GM23338 (cell line): ENCODE data around the gene RFPL2. TPM values are rescaled to one million over a fixed set of nuclear protein-coding genes. Genes with fewer than 3 reads are reported as not detected.

Experiments
- ATAC-seq: fragments of 200-7000 bp; cut with Tn5 transposase; 3 replicates; pipeline ENCODE4 v1.9.1; 2020
- DNase-seq: peaks from one replicate; pipeline ENCODE4 v3.0.0-alpha.2; 2015; ENCODE audit warnings: low spot score
- H2AFZ ChIP-seq: fragments of 200-600 bp; sonication (generic); 2 replicates; pipeline ENCODE4 v1.8.0; 2016; ENCODE audit warnings: antibody characterized with exemption, mild to moderate bottlenecking, moderate library complexity
- H3F3A ChIP-seq: fragments of 200-600 bp; sonication (generic); replicated peaks from 2 replicates; pipeline ENCODE4 v1.8.0; 2017; ENCODE audit warnings: antibody characterized with exemption, mixed run types, low read depth
- H3K27ac ChIP-seq: fragments of 200-600 bp; sonication (generic); 2 replicates; pipeline ENCODE4 v1.6.1; 2016; ENCODE audit warnings: low read depth
- H3K27me3 ChIP-seq: fragments of 200-600 bp; sonication (generic); 2 replicates; pipeline ENCODE4 v1.8.0; 2016; ENCODE audit warnings: mild to moderate bottlenecking, mixed run types, moderate library complexity; ENCODE audit not compliant: insufficient read depth
- H3K36me3 ChIP-seq: fragments of 200-600 bp; sonication (generic); 2 replicates; pipeline ENCODE4 v1.8.0; 2016; ENCODE audit warnings: mild to moderate bottlenecking; ENCODE audit not compliant: insufficient read depth
- H3K4me1 ChIP-seq: fragments of 200-600 bp; sonication (generic); 2 replicates; pipeline ENCODE4 v1.8.0; 2016; ENCODE audit warnings: mild to moderate bottlenecking, moderate library complexity; ENCODE audit not compliant: insufficient read depth
- H3K4me2 ChIP-seq: fragments of 200-600 bp; sonication (generic); 2 replicates; pipeline ENCODE4 v1.7.1; 2017; ENCODE audit warnings: mixed run types
- H3K4me3 ChIP-seq: fragments of 200-600 bp; sonication (generic); 2 replicates; pipeline ENCODE4 v1.6.1; 2016; ENCODE audit warnings: mixed run types
- H3K79me2 ChIP-seq: fragments of 200-600 bp; sonication (generic); replicated peaks from 2 replicates; pipeline ENCODE4 v1.8.0; 2017; ENCODE audit warnings: mild to moderate bottlenecking; ENCODE audit not compliant: insufficient read depth
- H3K9me2 ChIP-seq: fragments of 200-600 bp; sonication (generic); 2 replicates; pipeline ENCODE4 v1.8.0; 2017; ENCODE audit not compliant: insufficient read depth
- H4K20me1 ChIP-seq: fragments of 200-600 bp; sonication (generic); replicated peaks from 2 replicates; pipeline ENCODE4 v1.8.0; 2017; ENCODE audit warnings: mild to moderate bottlenecking; ENCODE audit not compliant: insufficient read depth
- H3K27ac Mint-ChIP-seq: 2 replicates; pipeline ENCODE4 v1.8.0; 2020; ENCODE audit warnings: inconsistent platforms, mild to moderate bottlenecking, moderate library complexity, mixed read lengths
- H3K27me3 Mint-ChIP-seq: 3 replicates; pipeline ENCODE4 v1.8.0; 2022; ENCODE audit warnings: low read depth, mild to moderate bottlenecking, moderate library complexity, mixed read lengths, inconsistent platforms; ENCODE audit not compliant: insufficient read depth, poor library complexity
- H3K36me3 Mint-ChIP-seq: 3 replicates; pipeline ENCODE4 v1.8.0; 2021; ENCODE audit warnings: low read depth, mild to moderate bottlenecking, inconsistent platforms, moderate library complexity, mixed read lengths
- H3K4me1 Mint-ChIP-seq: 3 replicates; pipeline ENCODE4 v1.8.0; 2020; ENCODE audit warnings: mild to moderate bottlenecking, inconsistent platforms, mixed read lengths
- H3K4me3 Mint-ChIP-seq: 3 replicates; pipeline ENCODE4 v1.8.0; 2021; ENCODE audit warnings: moderate library complexity, mild to moderate bottlenecking, inconsistent platforms, mixed read lengths
- H3K9me3 Mint-ChIP-seq: 3 replicates; pipeline ENCODE4 v1.8.0; 2020; ENCODE audit warnings: moderate library complexity, mild to moderate bottlenecking, inconsistent platforms, mixed read lengths
- CREB1 ChIP-seq: fragments of 250-450 bp; sonication (Bioruptor Pico); IDR thresholded peaks from 2 replicates; pipeline ENCODE4 v1.5.0; 2020; ENCODE audit warnings: low read depth, mild to moderate bottlenecking, moderate library complexity
- EZH2 ChIP-seq: fragments of 200-600 bp; sonication (generic); IDR thresholded peaks from one replicate; pipeline ENCODE4 v1.8.0; 2017; ENCODE audit warnings: antibody characterized with exemption, mild to moderate bottlenecking, low read depth; ENCODE audit not compliant: unreplicated experiment
- EZH2phosphoT487 ChIP-seq: fragments of 200-600 bp; sonication (generic); IDR thresholded peaks from one replicate; pipeline ENCODE4 v1.8.1; 2018; ENCODE audit warnings: antibody characterized with exemption; ENCODE audit not compliant: unreplicated experiment
- JUNB ChIP-seq: IDR thresholded peaks from one replicate; pipeline ENCODE4 v1.6.1; 2016; ENCODE audit warnings: antibody characterized with exemption; ENCODE audit not compliant: unreplicated experiment
- NANOG ChIP-seq: IDR thresholded peaks from 2 replicates; pipeline ENCODE4 v1.6.1; 2016; ENCODE audit warnings: antibody characterized with exemption, borderline replicate concordance
- REST ChIP-seq: IDR thresholded peaks from one replicate; pipeline ENCODE4 v1.6.1; 2018; ENCODE audit warnings: antibody characterized with exemption; ENCODE audit not compliant: unreplicated experiment
- STAT1 ChIP-seq: IDR thresholded peaks from one replicate; pipeline ENCODE4 v1.6.1; 2016; ENCODE audit warnings: antibody characterized with exemption; ENCODE audit not compliant: unreplicated experiment
- ZNF331 ChIP-seq: fragments of 250-450 bp; sonication (Bioruptor Pico); IDR thresholded peaks from 2 replicates; pipeline ENCODE4 v1.5.0; 2020; ENCODE audit warnings: low read depth, mild to moderate bottlenecking, moderate library complexity
- ZNF462 ChIP-seq: fragments of 250-450 bp; sonication (Bioruptor Pico); IDR thresholded peaks from 2 replicates; pipeline ENCODE4 v1.5.0; 2020; ENCODE audit warnings: mild to moderate bottlenecking, moderate library complexity
- polyA plus RNA-seq: library from polyadenylated mRNA; unstranded; fragments of >200 nt; fragmentation: Nextera tagmentation; extraction: Ambion mirVana; gene quantifications from 2 replicates; pipeline ENCODE4 v1.2.1, GENCODE V29; 2016
- total RNA-seq: library from RNA; depleted of rRNA; stranded (reverse); fragments of >200 nt; shearing (Covaris generic); gene quantifications from 2 replicates; pipeline ENCODE4 v1.2.3, GENCODE V29; 2014
- TF ChIP-seq, protein P1 (sequence below), 2 experiments: fragments of 200-600 bp in 1 of 2; sonication (generic) in 1 of 2; conservative IDR thresholded peaks; 2 replicates each; pipeline versions ENCODE4 v1.5.1 to v1.6.1; 2016 to 2017; ENCODE audit warnings: antibody characterized with exemption in 2 of 2, low read depth in 2 of 2, mild to moderate bottlenecking in 2 of 2, moderate library complexity in 1 of 2

The RFPL2 gene
- total and polyA plus RNA-seq, 2 experiments from 2014 or later = 0.45 TPM; not detected in 1

DNA sequence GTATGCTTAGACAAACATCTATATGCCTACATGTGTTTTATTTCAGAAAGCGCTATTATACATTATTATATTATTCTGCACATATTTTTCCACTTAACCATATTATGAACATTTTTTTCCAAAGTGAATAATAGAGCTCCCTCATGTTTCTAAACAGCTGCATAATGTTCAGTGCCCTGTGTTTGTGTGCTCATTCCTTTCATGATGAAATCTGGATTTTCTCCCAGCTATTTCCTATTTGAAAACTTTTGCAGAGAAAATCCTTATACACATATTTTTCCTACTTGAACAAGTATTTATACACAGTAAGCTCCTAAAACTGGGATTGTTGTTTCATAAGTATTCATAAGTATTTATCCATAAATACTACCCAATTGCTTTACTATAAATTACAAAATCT lies 18.1 kb upstream of the RFPL2 start:
- no peaks in the 10 kb centered on the region for H3K9me2 ChIP-seq
- no peaks in the 10 kb centered on the region; the same call in 1 of the 2 replicates for H3K36me3 ChIP-seq
- H3K4me2 ChIP-seq = no peak overlapping the region
- H3K27ac ChIP-seq = no peak overlapping the region
- TF ChIP-seq, protein P1, sequence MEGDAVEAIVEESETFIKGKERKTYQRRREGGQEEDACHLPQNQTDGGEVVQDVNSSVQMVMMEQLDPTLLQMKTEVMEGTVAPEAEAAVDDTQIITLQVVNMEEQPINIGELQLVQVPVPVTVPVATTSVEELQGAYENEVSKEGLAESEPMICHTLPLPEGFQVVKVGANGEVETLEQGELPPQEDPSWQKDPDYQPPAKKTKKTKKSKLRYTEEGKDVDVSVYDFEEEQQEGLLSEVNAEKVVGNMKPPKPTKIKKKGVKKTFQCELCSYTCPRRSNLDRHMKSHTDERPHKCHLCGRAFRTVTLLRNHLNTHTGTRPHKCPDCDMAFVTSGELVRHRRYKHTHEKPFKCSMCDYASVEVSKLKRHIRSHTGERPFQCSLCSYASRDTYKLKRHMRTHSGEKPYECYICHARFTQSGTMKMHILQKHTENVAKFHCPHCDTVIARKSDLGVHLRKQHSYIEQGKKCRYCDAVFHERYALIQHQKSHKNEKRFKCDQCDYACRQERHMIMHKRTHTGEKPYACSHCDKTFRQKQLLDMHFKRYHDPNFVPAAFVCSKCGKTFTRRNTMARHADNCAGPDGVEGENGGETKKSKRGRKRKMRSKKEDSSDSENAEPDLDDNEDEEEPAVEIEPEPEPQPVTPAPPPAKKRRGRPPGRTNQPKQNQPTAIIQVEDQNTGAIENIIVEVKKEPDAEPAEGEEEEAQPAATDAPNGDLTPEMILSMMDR (conservative IDR thresholded peaks at IDR 0.05; ENCODE audit: low read depth in 2 of 2) = no peak
- TF ChIP-seq NANOG (no peak), JUNB (no peak), EZH2phosphoT487 (no peak), STAT1 (no peak), ZNF331 (CRISPR knock-in tag) (no peak), EZH2 (no peak), REST (no peak), ZNF462 (CRISPR knock-in tag) (no peak), CREB1 (CRISPR knock-in tag) (no peak)
- ATAC-seq = no peak
- Mint-ChIP-seq H3K4me1 (no peaks in the 10 kb centered on the region), H3K4me3 (no peak overlapping the region), H3K36me3 (no peaks in the 10 kb centered on the region), H3K27me3 (no peaks in the 10 kb centered on the region), H3K27ac (no peak overlapping the region), H3K9me3 (no peaks in the 10 kb centered on the region)
- no peaks in the 10 kb centered on the region for H3K4me1 ChIP-seq
- H3F3A ChIP-seq = no peaks in the 10 kb centered on the region
- no peak overlapping the region for H2AFZ ChIP-seq
- H4K20me1 ChIP-seq = no peaks in the 10 kb centered on the region
- H3K27me3 ChIP-seq = 0 out of 2 replicates have a peak, but pooled peaks cover 5% of the 10 kb centered on the region
- no peak overlapping the region for H3K4me3 ChIP-seq
- H3K79me2 ChIP-seq = no peaks in the 10 kb centered on the region
- no peak for DNase-seq
